ENCODE measurements around the gene ZBTB44. TPM values are rescaled to one million over a fixed set of nuclear protein-coding genes. Genes with fewer than 3 reads are reported as not detected.

The ZBTB44 gene
- total and polyA plus RNA-seq, 7 experiments from 2014 or later: 5.9 to 83.4 (median 48.2) TPM

- no peaks in the 10 kb centered on the region for H3K4me1 ChIP-seq (ENCODE audit: control insufficient read depth in 2 of 2, insufficient read depth in 2 of 2, low read length in 2 of 2)
- no peak for ATAC-seq
- Mint-ChIP-seq H3K9me3 (peaks cover 0 to 44% (median 17%) of the 10 kb centered on the region in 11 donors), H3K27me3 (no peaks in the 10 kb centered on the region), H3K36me3 (peaks cover 16 to 62% (median 47%) of the 10 kb centered on the region in 5 donors), H3K4me3 (no peak overlapping the region), H3K4me1 (peaks cover 4 to 30% (median 15%) of the 10 kb centered on the region in 7 donors), H3K27ac (no peak overlapping the region)
- H3K27me3 ChIP-seq (ENCODE audit: control insufficient read depth in 2 of 2, insufficient read depth in 2 of 2, low read length in 2 of 2): no peaks in the 10 kb centered on the region
- intact Hi-C loops (cut with micrococcal nuclease): loop anchor here in 1 of 2 donors (5.0 kb wide), 1 partner anchor 37 kb away; no protein-coding TSS in a partner anchor
- H3K9me3 ChIP-seq (ENCODE audit: control insufficient read depth in 2 of 3, low read length in 3 of 3): peaks cover 0 to 3% (median 0%) of the 10 kb centered on the region in 3 experiments
- peaks cover 0 to 3% (median 0%) of the 10 kb centered on the region in 3 experiments for H3K36me3 ChIP-seq (ENCODE audit: control insufficient read depth in 2 of 3, insufficient read depth in 3 of 3, low read length in 3 of 3)
- H3K4me3 ChIP-seq (ENCODE audit: low read length): no peak overlapping the region
- POLR2A ChIA-PET: no interaction called here
- H3K27ac ChIP-seq (ENCODE audit: low read depth, low read length): no peak overlapping the region
- no peak for DNase-seq
- CTCF ChIA-PET: no interaction called here
These were observed 34.7 kb downstream of the ZBTB44 start for GRCh38 chr11:130279989-130280388.

DNA sequence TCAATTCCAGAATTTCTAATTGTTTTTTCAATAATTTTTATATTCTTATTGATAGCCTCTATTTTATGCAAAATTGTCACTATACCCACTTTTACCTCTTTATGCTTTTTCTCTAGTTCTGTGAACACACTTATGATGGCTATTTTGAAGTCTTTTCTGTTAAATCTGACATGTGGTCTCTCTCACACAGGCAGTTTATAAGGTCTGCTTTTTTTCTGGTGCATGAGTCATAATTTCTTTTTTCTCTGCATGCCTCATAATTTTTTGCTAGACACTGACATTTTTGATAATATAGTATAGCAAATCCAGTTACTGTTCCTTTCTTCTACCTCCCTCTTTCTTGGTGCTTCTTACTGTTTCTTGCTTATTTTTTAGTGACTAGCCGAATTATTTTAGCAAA, 36.0 kb downstream of the ZBTB44 start:
- H3K4me3 ChIP-seq (ENCODE audit: low read length): no peak overlapping the region
- H3K4me1 Mint-ChIP-seq: peaks cover 4 to 32% (median 17%) of the 10 kb centered on the region in 7 donors
- DNase-seq: no peak
- H3K36me3 Mint-ChIP-seq: peaks cover 16 to 57% (median 47%) of the 10 kb centered on the region in 5 donors
- H3K4me1 ChIP-seq (ENCODE audit: control insufficient read depth in 2 of 2, insufficient read depth in 2 of 2, low read length in 2 of 2): no peaks in the 10 kb centered on the region
- H3K27me3 ChIP-seq (ENCODE audit: control insufficient read depth in 2 of 2, insufficient read depth in 2 of 2, low read length in 2 of 2): no peaks in the 10 kb centered on the region
- CTCF ChIA-PET: no interaction called here
- H3K36me3 ChIP-seq (ENCODE audit: control insufficient read depth in 2 of 3, insufficient read depth in 3 of 3, low read length in 3 of 3): peaks cover 0 to 3% (median 0%) of the 10 kb centered on the region in 3 experiments
- no peak overlapping the region for H3K27ac Mint-ChIP-seq
- POLR2A ChIA-PET: no interaction called here
- peaks cover 0 to 3% (median 0%) of the 10 kb centered on the region in 3 experiments for H3K9me3 ChIP-seq (ENCODE audit: control insufficient read depth in 2 of 3, low read length in 3 of 3)
- H3K27me3 Mint-ChIP-seq: no peaks in the 10 kb centered on the region
- H3K27ac ChIP-seq (ENCODE audit: low read depth, low read length): no peak overlapping the region
- intact Hi-C loops (cut with micrococcal nuclease): loop anchor here in 1 of 2 donors (5.0 kb wide), 1 partner anchor 39 kb away; no protein-coding TSS in a partner anchor
- peak overlapping the region in 1 of 10 donors; percentile 33 for H3K4me3 Mint-ChIP-seq
- peaks cover 0 to 44% (median 17%) of the 10 kb centered on the region in 11 donors for H3K9me3 Mint-ChIP-seq
- ATAC-seq: no peak

DNA sequence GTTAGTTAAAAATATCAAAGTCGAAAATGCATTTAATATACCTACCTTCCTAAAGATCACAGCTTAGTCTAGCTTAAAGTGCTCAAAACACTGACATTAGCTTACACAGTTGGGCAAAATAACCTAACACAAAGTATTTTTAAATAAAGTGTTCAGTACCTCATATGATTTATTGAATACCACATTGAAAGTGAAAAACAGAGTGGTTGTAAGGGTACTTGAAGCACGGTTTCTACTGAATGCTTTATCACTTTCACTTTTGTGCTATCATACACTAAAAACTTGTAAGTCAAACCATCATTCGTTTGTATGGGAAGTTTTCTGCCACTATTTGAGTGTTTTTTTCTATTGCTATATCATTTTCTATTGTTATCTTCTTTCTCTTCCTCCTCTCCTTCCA, 36.6 kb downstream of the ZBTB44 start:
- peaks cover 0 to 44% (median 17%) of the 10 kb centered on the region in 11 donors for H3K9me3 Mint-ChIP-seq
- intact Hi-C loops (cut with micrococcal nuclease): loop anchor here in 1 of 2 donors (5.0 kb wide), 1 partner anchor 39 kb away; no protein-coding TSS in a partner anchor
- no peak overlapping the region for H3K4me3 ChIP-seq (ENCODE audit: low read length)
- H3K36me3 Mint-ChIP-seq: peaks cover 16 to 55% (median 46%) of the 10 kb centered on the region in 5 donors
- H3K27me3 Mint-ChIP-seq: no peaks in the 10 kb centered on the region
- H3K4me3 Mint-ChIP-seq: peak overlapping the region in 1 of 10 donors; percentile 38
- no peak for DNase-seq
- no peak overlapping the region for H3K27ac ChIP-seq (ENCODE audit: low read depth, low read length)
- no peak for ATAC-seq
- no peak overlapping the region for H3K27ac Mint-ChIP-seq
- peaks cover 0 to 3% (median 0%) of the 10 kb centered on the region in 3 experiments for H3K9me3 ChIP-seq (ENCODE audit: control insufficient read depth in 2 of 3, low read length in 3 of 3)
- CTCF ChIA-PET: no interaction called here
- H3K36me3 ChIP-seq (ENCODE audit: control insufficient read depth in 2 of 3, insufficient read depth in 3 of 3, low read length in 3 of 3): peaks cover 0 to 3% (median 0%) of the 10 kb centered on the region in 3 experiments
- POLR2A ChIA-PET: no interaction called here
- H3K4me1 ChIP-seq (ENCODE audit: control insufficient read depth in 2 of 2, insufficient read depth in 2 of 2, low read length in 2 of 2): no peaks in the 10 kb centered on the region
- peaks cover 4 to 32% (median 17%) of the 10 kb centered on the region in 7 donors for H3K4me1 Mint-ChIP-seq
- H3K27me3 ChIP-seq (ENCODE audit: control insufficient read depth in 2 of 2, insufficient read depth in 2 of 2, low read length in 2 of 2): no peaks in the 10 kb centered on the region

DNA sequence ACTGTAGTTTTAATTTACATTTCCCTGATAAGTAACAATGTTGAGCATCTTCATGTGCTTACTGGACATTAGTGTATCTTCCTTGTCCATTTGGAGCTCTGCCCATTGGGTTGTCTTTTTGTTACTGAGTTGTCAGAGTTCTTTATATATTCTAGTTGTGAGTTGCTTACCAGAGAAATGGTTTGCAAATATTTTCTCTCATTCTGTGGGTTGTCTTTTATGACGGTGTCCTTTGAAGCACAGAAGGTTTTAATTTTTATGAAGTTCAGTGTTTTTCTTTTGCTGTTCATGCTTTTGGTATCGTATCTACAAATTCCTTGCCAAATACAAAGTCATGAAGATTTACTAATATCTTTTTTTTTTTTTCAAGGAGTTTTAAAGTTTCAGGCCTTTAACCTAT, 42.4 kb downstream of the ZBTB44 start:
- H3K27me3 ChIP-seq (ENCODE audit: control insufficient read depth in 2 of 2, insufficient read depth in 2 of 2, low read length in 2 of 2): no peaks in the 10 kb centered on the region
- Mint-ChIP-seq H3K4me3 (no peak overlapping the region), H3K27me3 (no peaks in the 10 kb centered on the region), H3K9me3 (peaks cover 0 to 5% (median 1%) of the 10 kb centered on the region in 11 donors), H3K36me3 (peaks cover 0 to 26% (median 21%) of the 10 kb centered on the region in 5 donors), H3K27ac (peak overlapping the region in 1 of 9 donors; percentile 20), H3K4me1 (peaks cover 0 to 25% (median 10%) of the 10 kb centered on the region in 7 donors)
- CTCF ChIA-PET: no interaction called here
- H3K27ac ChIP-seq (ENCODE audit: low read depth, low read length): no peak overlapping the region
- POLR2A ChIA-PET: no interaction called here
- H3K9me3 ChIP-seq (ENCODE audit: control insufficient read depth in 2 of 3, low read length in 3 of 3): no peaks in the 10 kb centered on the region
- intact Hi-C loops (cut with micrococcal nuclease): no loop called here
- H3K4me1 ChIP-seq (ENCODE audit: control insufficient read depth in 2 of 2, insufficient read depth in 2 of 2, low read length in 2 of 2): no peaks in the 10 kb centered on the region
- no peak for DNase-seq
- no peak overlapping the region for H3K4me3 ChIP-seq (ENCODE audit: low read length)
- no peak for ATAC-seq
- H3K36me3 ChIP-seq (ENCODE audit: control insufficient read depth in 2 of 3, insufficient read depth in 3 of 3, low read length in 3 of 3): no peaks in the 10 kb centered on the region

GRCh38 chr11:130269326-130269943, 45.3 kb downstream of the ZBTB44 start:
- H3K4me1 ChIP-seq (ENCODE audit: control insufficient read depth in 2 of 2, insufficient read depth in 2 of 2, low read length in 2 of 2): no peaks in the 10 kb centered on the region
- Mint-ChIP-seq H3K9me3 (no peaks in the 10 kb centered on the region), H3K4me1 (peaks cover 7 to 38% (median 19%) of the 10 kb centered on the region in 7 donors), H3K27me3 (no peaks in the 10 kb centered on the region), H3K27ac (no peak overlapping the region), H3K4me3 (no peak overlapping the region), H3K36me3 (peaks cover 5 to 35% (median 23%) of the 10 kb centered on the region in 5 donors)
- H3K9me3 ChIP-seq (ENCODE audit: control insufficient read depth in 2 of 3, low read length in 3 of 3): no peaks in the 10 kb centered on the region
- intact Hi-C loops (cut with micrococcal nuclease): no loop called here
- no peak overlapping the region for H3K4me3 ChIP-seq (ENCODE audit: low read length)
- no peak for DNase-seq
- ChIA-PET CTCF (no interaction called here), POLR2A (no interaction called here)
- no peaks in the 10 kb centered on the region for H3K27me3 ChIP-seq (ENCODE audit: control insufficient read depth in 2 of 2, insufficient read depth in 2 of 2, low read length in 2 of 2)
- ATAC-seq: no peak
- peaks cover 0 to 12% (median 0%) of the 10 kb centered on the region in 3 experiments for H3K36me3 ChIP-seq (ENCODE audit: control insufficient read depth in 2 of 3, insufficient read depth in 3 of 3, low read length in 3 of 3)
- H3K27ac ChIP-seq (ENCODE audit: low read depth, low read length): no peak overlapping the region

DNA sequence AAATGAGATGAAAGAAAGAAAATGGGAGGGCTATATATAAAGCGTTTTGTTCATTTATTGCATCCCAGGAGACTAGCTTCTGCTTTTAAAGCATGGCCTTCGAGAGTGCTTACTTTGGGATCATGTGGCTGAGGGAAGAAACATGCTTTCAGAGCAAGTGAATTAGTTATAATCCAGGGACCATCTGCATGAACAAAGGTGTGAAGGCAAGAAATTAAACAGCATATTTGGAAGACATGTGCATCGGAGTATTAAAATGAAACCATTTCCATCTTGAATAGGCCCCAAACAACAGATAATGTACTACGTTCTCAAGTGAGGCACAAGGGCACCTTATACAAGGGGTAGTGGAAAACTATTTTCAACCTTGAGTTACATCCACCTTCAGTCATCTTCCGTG, 51.4 kb downstream of the ZBTB44 start:
- POLR2A ChIA-PET: no interaction called here
- H3K27ac Mint-ChIP-seq: peak overlapping the region in 1 of 9 donors; percentile 20
- H3K4me1 Mint-ChIP-seq: peaks cover 7 to 50% (median 33%) of the 10 kb centered on the region in 7 donors

More for the DNA sequence above, 51.4 kb downstream of the ZBTB44 start:
- Mint-ChIP-seq H3K4me3 (no peak overlapping the region), H3K9me3 (peaks cover 3 to 19% (median 9%) of the 10 kb centered on the region in 11 donors), H3K36me3 (peaks cover 20 to 74% (median 60%) of the 10 kb centered on the region in 5 donors), H3K27me3 (no peaks in the 10 kb centered on the region)
- Histone ChIP-seq H3K4me1 (ENCODE audit: control insufficient read depth in 2 of 2, insufficient read depth in 2 of 2, low read length in 2 of 2) (no peaks in the 10 kb centered on the region), H3K9me3 (ENCODE audit: control insufficient read depth in 2 of 3, low read length in 3 of 3) (no peaks in the 10 kb centered on the region), H3K4me3 (ENCODE audit: low read length) (no peak overlapping the region), H3K36me3 (ENCODE audit: control insufficient read depth in 2 of 3, insufficient read depth in 3 of 3, low read length in 3 of 3) (peaks cover 0 to 34% (median 4%) of the 10 kb centered on the region in 3 experiments), H3K27me3 (ENCODE audit: control insufficient read depth in 2 of 2, insufficient read depth in 2 of 2, low read length in 2 of 2) (no peaks in the 10 kb centered on the region), H3K27ac (ENCODE audit: low read depth, low read length) (no peak overlapping the region)
- intact Hi-C loops (cut with micrococcal nuclease): no loop called here
- DNase-seq: no peak
- CTCF ChIA-PET: no interaction called here
- no peak for ATAC-seq
